ENCODE results near the gene ATRAID. TPM values are rescaled to one million over a fixed set of nuclear protein-coding genes. Genes with fewer than 3 reads are reported as not detected.

The ATRAID gene
- total and polyA plus RNA-seq, 10 of the 15 experiments (the other 5 are each of a cell fraction or from before 2014, with no cell fraction given) = 65.6 to 180 (median 120) TPM

GRCh38 chr2:27174638-27175037 is 37.2 kb upstream of the ATRAID start:
- H3K27ac ChIP-seq (ENCODE audit: control insufficient read depth, insufficient read depth) = no peak overlapping the region
- POLR2A ChIA-PET = no interaction called here
- no peaks in the 10 kb centered on the region for H4K20me1 ChIP-seq (ENCODE audit: control insufficient read depth, insufficient read depth)
- H3K4me1 ChIP-seq (ENCODE audit: control insufficient read depth, insufficient read depth, low read length) = peaks cover 15% of the 10 kb centered on the region
- no peaks in the 10 kb centered on the region; a peak in 1 of 4 replicates for H3K27me3 ChIP-seq (replicated peaks in 1 of 2; ENCODE audit: control insufficient read depth in 2 of 2, insufficient read depth in 2 of 2, low read length in 1 of 2)
- 9% methylated on average over 6 of the region's 6 CpGs for WGBS (ENCODE audit: insufficient coverage, insufficient replicate concordance, low lambda C conversion rate, missing lambda C conversion rate)
- intact Hi-C loops (cut with micrococcal nuclease; ENCODE audit: unreplicated experiment) = loop anchor here (10.0 kb wide), 1 partner anchor 110 kb away; the partner anchor contains the start of gene TRIM54
- H3K79me2 ChIP-seq (ENCODE audit: control insufficient read depth, insufficient read depth, low read length) = no peaks in the 10 kb centered on the region
- no peak overlapping the region for H3K4me2 ChIP-seq (ENCODE audit: control insufficient read depth, insufficient read depth)
- FAIRE-seq = no peak
- TF ChIP-seq E2F4 (IDR thresholded peaks at IDR 0.05; ENCODE audit: low read depth, low read length) (no peak), USF2 (IDR thresholded peaks at IDR 0.05; ENCODE audit: borderline replicate concordance, low read depth, low read length) (no peak), NBN (IDR thresholded peaks at IDR 0.05) (no peak)
- no peaks in the 10 kb centered on the region for H3K9me3 ChIP-seq (replicated peaks; ENCODE audit: control insufficient read depth, insufficient read depth, low read length)
- no peak overlapping the region for H3K9ac ChIP-seq (ENCODE audit: control insufficient read depth, insufficient read depth, low read length)
- peak; percentile 46; the same call in 2 of the 3 replicates for ATAC-seq
- no peak for DNase-seq (ENCODE audit: low read depth, low spot score)
- SMC1A ChIA-PET (ENCODE audit: uncharacterized antibody, unreplicated experiment) = interaction anchor here (0.6 to 1.5 kb wide), 3 partner anchors 17 to 393 kb away, joined by 3 to 4 read pairs (median 3); no protein-coding TSS in a partner anchor
- RAD21 ChIA-PET (ENCODE audit: unreplicated experiment) = no interaction called here
- H3K4me3 ChIP-seq = no peak overlapping the region
- CTCF ChIA-PET = interaction anchor here (0.7 to 1.5 kb wide), 4 partner anchors 13 to 124 kb away, joined by 3 to 8 read pairs (median 3); no protein-coding TSS in a partner anchor
- no peak overlapping the region for H2AFZ ChIP-seq (ENCODE audit: control insufficient read depth, low read depth, low read length)
- in situ Hi-C loops (cut with MboI) = no loop called here
- no peaks in the 10 kb centered on the region for H3K36me3 ChIP-seq (ENCODE audit: control insufficient read depth in 2 of 2, insufficient read depth in 2 of 2, low read length in 1 of 2)
- no TSS peak for BruUV-seq (replicated peaks)

- no peak for FAIRE-seq
- Histone ChIP-seq H3K79me2 (ENCODE audit: control insufficient read depth, insufficient read depth, low read length) (no peaks in the 10 kb centered on the region), H4K20me1 (ENCODE audit: control insufficient read depth, insufficient read depth) (no peaks in the 10 kb centered on the region), H3K4me1 (ENCODE audit: control insufficient read depth, insufficient read depth, low read length) (peaks cover 8% of the 10 kb centered on the region), H2AFZ (ENCODE audit: control insufficient read depth, low read depth, low read length) (no peak overlapping the region), H3K9ac (ENCODE audit: control insufficient read depth, insufficient read depth, low read length) (no peak overlapping the region), H3K4me2 (ENCODE audit: control insufficient read depth, insufficient read depth) (no peak overlapping the region), H3K4me3 (no peak overlapping the region), H3K36me3 (ENCODE audit: control insufficient read depth in 2 of 2, insufficient read depth in 2 of 2, low read length in 1 of 2) (no peaks in the 10 kb centered on the region), H3K27me3 (replicated peaks in 1 of 2; ENCODE audit: control insufficient read depth in 2 of 2, insufficient read depth in 2 of 2, low read length in 1 of 2) (no peaks in the 10 kb centered on the region; a peak in 1 of 4 replicates), H3K9me3 (replicated peaks; ENCODE audit: control insufficient read depth, insufficient read depth, low read length) (no peaks in the 10 kb centered on the region), H3K27ac (ENCODE audit: control insufficient read depth, insufficient read depth) (no peak overlapping the region)
- POLR2A ChIA-PET = no interaction called here
- CTCF ChIA-PET = interaction anchor here (0.7 to 1.1 kb wide), 4 partner anchors 11 to 127 kb away, joined by 3 to 8 read pairs (median 4); no protein-coding TSS in a partner anchor
- RAD21 ChIA-PET (ENCODE audit: unreplicated experiment) = no interaction called here
- no peak for DNase-seq (ENCODE audit: low read depth, low spot score)
- SMC1A ChIA-PET (ENCODE audit: uncharacterized antibody, unreplicated experiment) = interaction anchor here (1.0 to 1.5 kb wide), 3 partner anchors 9 to 80 kb away, joined by 3 to 4 read pairs (median 3); no protein-coding TSS in a partner anchor
- in situ Hi-C loops (cut with MboI) (no loop called here), intact Hi-C loops (cut with micrococcal nuclease; ENCODE audit: unreplicated experiment) (loop anchor here (10.0 kb wide), 1 partner anchor 109 kb away; the partner anchor contains the start of gene TRIM54)
- 41% methylated on average over 8 of the region's 8 CpGs for WGBS (ENCODE audit: insufficient coverage, insufficient replicate concordance, low lambda C conversion rate, missing lambda C conversion rate)
- ATAC-seq = no peak
- BruUV-seq (replicated peaks) = no TSS peak
- TF ChIP-seq IRF4 (IDR thresholded peaks at IDR 0.05; ENCODE audit: low read depth, low read length) = no peak
- TF ChIP-seq HSF1 (IDR thresholded peaks at IDR 0.05; ENCODE audit: low read depth, low read length) = no peak
- TF ChIP-seq ZNF592 (IDR thresholded peaks at IDR 0.05) = no peak
These were observed 36.5 kb upstream of the ATRAID start for GRCh38 chr2:27175330-27175729.

Measured in GM12878 (cell line).